ENCODE data around the gene SSX1.
"Not testable (repeated sequence)": the region's sequence is repeated elsewhere in the genome, so short reads cannot be mapped to it uniquely, and the experiment has no call there.

The SSX1 gene, protein sequence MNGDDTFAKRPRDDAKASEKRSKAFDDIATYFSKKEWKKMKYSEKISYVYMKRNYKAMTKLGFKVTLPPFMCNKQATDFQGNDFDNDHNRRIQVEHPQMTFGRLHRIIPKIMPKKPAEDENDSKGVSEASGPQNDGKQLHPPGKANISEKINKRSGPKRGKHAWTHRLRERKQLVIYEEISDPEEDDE

DNA sequence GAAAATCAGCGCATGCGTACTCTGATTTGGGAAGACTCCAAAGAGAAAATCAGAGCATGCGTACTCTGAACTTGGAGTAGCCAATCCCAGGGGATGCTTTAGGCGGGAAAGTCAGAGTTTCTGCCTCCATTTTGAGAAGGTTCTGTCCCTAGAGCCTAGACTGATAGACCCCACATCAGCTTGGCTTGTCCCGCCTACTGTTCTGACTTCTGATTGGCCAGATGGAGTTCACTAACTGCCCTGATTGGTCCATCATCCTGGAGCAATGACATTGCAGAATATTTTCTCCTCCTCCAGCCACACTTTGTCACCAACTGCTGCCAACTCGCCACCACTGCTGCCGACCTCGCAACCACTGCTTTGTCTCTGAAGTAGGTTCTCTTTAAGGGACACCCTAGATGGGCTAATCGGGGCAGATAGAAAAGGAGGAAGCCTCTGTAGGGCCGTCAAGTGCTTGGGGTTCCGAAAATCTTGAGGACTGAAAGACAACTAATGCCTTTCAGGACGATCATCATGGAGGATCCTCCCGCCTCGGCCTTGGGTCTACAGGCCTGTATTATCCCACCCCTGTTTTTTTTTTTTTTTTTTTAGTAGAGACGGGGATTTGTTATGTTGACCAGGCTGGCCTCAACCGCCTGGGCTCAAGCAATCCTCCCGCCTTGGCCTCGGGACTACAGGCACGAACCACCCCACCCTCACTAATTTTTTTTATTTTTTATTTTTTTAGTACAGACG lies at the start of gene SSX1:
Gene SSX1, plus strand, starts transcription at position 331 of the 735 bp plus-strand sequence. CDS start 1,850 bp downstream, outside the sequence.
- not testable (repeated sequence) for DNase-seq

DNA sequence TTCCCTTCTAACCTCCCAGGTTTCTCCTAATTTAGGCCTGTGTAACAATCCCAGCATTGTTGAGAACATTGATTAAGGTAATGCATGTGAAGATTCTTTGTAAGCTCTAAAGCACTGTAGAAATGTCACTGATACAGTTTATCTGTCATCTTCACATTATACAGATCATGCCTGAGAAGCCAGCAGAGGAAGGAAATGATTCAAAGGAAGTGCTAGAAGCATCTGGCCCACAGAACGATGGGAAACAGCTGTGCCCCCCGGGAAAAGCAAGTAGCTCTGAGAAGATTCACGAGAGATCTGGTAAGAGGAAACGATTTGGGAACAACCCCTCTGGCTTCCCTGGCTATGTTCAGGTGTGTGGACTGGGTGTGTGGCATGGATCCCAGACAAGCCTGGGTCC lies 40.9 kb upstream of the SSX1 start:
- not testable (repeated sequence) for DNase-seq

DNA sequence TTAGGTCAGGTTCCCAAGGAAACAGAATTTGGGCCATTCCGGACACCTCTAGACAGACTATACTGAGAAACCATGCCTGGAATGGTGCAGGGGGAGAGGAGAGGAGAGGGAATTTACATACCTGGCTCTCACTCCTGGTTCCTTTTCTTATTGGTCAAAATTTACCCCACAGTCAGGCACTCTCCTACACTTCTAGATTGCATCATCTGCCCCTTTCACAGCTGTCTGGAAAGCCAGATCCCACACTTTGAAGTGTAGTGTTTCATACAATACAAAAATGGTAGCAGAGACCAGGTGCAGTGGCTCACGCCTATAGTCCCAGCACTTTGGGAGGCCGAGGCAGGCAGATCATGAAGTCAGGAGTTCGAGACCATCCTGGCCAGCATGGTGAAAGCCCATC lies 31.0 kb upstream of the SSX1 start:
- not testable (repeated sequence) for DNase-seq

DNA sequence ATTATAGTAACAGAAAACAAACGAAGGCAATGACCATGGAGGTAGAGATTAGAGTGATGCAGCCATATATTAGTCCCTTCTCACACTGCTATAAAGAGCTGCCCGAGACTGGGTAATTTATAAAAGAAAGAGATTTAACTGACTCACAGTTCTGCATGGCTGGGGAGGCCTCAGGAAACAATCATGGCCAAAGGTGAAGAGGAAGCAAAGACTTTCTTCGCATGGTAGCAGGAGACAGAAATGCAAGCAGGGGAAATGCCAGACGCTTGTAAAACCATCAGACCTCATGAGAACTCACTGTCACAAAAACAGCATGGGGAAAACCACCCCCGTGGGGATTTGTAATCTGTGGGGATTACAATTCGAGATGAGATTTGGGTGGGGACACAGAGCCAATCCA lies 2.2 kb upstream of the SSX1 start:
- not testable (repeated sequence) for DNase-seq

DNA sequence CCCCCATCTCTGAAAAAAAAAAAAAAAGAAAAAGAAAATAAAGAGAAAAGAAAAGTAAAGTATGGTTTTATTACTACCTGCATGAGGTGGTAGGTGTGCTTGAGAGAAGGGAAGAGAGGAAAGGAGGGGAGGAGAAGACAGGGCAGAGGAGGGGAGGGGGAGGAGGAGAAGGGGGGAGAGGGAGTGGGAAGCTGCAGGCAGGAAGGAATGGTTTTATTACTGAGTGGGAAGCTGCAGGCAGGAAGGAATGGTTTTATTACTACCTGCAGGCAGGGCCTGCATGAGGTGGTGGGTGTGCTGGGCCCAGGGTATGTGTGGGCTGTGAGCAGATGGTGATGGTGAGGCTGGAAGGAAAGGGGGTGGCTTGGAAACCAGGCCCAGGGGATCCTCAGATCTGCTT lies 19.2 kb downstream of the SSX1 start:
- not testable (repeated sequence) for DNase-seq

DNA sequence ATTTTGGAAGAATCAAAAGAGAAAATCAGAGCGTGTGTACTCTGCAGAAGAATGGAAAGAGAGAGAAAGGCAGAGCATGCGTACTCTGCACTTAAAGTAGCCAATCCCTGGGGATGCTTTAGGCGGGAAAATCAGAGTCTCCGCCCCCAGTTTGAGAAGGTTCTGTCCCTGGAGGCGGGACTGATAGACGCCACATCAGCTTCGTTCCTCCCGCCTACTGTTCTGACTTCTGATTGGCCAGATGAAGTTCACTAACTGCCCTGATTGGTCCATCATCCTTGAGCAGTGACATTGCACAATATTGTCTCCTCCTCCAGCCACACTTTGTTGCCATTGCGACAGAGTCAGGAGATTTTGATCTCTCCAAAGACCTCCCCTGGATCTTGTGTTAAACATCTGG lies 23.8 kb downstream of the SSX1 start:
- DNase-seq = no peak

DNA sequence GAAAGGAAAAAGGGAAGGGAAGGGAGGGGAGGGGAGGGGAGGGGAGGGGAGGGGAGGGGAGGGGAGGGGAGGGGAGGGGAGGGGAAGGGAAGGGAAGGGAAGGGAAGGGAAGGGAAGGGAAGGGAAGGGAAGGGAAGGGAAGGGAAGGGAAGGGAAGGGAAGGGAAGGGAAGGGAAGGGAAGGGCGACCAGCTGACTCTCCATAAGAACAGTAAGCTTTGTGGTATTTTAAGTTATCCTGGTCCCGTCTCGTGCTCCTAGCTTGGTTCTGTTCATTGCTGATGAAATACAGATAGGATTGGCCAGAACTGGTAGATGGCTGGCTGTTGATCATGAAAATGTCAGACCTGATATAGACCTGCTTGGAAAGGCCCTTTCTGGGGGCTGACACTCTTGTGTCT lies 25.5 kb downstream of the SSX1 start:
- DNase-seq = not testable (repeated sequence)

DNA sequence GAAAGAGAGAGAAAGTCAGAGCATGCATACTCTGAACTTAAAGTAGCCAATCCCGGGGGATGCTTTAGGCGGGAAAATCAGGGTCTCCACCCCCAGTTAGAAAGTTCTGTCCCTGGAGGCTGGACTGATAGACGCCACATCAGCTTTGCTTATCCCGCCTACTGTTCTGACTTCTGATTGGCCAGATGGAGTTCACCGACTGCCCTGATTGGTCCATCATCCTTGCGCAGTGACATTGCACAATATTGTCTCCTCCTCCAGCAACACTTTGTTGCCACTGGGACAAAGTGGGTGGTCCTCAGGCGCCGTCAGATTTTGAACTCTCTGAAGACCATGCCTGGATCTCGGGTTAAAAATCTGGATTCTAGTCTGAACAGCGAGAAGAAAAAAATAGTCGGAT lies 51.0 kb downstream of the SSX1 start:
- no peak for DNase-seq

DNA sequence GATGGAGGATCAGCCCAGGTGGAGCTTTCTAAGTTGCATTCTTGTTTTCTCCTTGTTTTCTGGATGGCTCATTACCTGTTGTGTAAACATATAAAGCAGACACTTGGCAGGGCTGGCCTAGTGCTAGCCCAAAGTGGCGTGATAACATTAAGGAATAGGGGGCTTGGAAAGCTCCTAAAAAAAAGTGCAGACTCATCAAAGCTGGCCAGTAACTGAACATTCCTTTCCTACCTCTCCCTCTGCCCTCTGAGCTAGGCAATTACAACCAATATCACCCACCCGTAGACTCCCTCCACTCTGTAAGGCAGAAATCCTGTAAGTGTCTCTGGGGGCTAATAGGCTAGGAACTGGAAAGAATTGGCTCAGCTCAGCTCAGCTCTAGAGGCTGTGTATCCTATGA lies 58.8 kb downstream of the SSX1 start:
- DNase-seq = not testable (repeated sequence)
